ENCODE data around the gene P2RY8. TPM values are rescaled to one million over a fixed set of nuclear protein-coding genes. Genes with fewer than 3 reads are reported as not detected.

P2RY8 gene
- total and polyA plus RNA-seq, 2 of the 4 experiments (the other 2 are of a cell fraction): not detected

DNA sequence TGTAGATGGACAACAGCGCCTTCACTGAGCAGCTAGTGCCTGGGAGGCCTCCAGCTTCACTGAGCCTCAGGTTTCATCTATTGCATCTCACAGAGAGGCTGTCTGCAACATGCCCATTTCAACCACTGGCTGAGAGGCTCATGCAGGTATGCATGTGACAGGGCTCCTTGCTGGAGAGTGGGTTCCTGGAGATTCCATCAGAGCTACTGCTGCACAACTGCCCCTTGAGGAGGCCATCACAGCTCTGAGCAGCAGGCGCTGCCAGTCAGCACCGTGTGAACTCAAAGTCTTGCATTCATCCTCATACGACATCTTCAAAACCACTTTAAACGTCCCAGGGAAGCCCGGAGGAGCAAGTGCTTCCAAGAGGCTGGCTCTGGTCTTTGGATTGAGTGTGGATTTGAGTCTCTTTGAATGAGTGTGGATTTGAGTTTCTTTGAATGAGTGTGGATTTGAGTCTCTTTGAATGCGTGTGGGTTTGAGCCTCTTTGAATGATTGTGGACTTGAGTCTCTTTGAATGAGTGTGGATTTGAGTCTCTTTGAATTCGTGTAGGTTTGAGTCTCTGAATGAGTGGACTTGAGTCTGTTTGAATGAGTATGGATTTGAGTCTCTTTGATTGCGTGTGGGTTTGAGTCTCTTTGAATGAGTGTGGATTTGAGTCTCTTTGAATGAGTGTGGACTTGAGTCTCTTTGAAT, 8.7 kb downstream of the P2RY8 start:
- no peak for DNase-seq
- Histone ChIP-seq H2AK9ac (replicated peaks; ENCODE audit: low read depth, low read length, poor library complexity) (no peak overlapping the region), H2BK20ac (ENCODE audit: low read depth, low read length) (no peak overlapping the region), H3K27me3 (ENCODE audit: control insufficient read depth, insufficient read depth, low read length) (no peaks in the 10 kb centered on the region), H2BK5ac (ENCODE audit: low read depth, low read length, poor library complexity, severe bottlenecking) (no peak overlapping the region), H4K20me1 (ENCODE audit: insufficient read depth, low read length) (no peaks in the 10 kb centered on the region), H4K5ac (ENCODE audit: low read depth, low read length) (no peak overlapping the region), H2BK120ac (ENCODE audit: low read depth, low read length) (no peak overlapping the region), H3K18ac (ENCODE audit: low read depth, low read length) (no peak overlapping the region), H3K9me3 (ENCODE audit: control insufficient read depth, insufficient read depth, low read length) (peaks cover 11% of the 10 kb centered on the region), H3K4me2 (ENCODE audit: low read depth, low read length) (no peak overlapping the region), H2BK15ac (ENCODE audit: low read depth, low read length) (no peak overlapping the region), H3K79me1 (ENCODE audit: low read depth in 1 of 2, low read length in 2 of 2) (no peaks in the 10 kb centered on the region), H4K8ac (ENCODE audit: low read depth in 2 of 2, low read length in 2 of 2) (no peak overlapping the region), H2AK5ac (ENCODE audit: low read depth, low read length) (no peak overlapping the region), H3K9ac (ENCODE audit: low read depth, low read length) (no peak overlapping the region), H3K23ac (ENCODE audit: low read depth, low read length) (no peak overlapping the region), H3K27ac (ENCODE audit: insufficient read depth, low read length) (no peak overlapping the region), H2AFZ (replicated peaks; ENCODE audit: low read length, poor library complexity) (no peak overlapping the region), H3K56ac (ENCODE audit: extremely low read depth, insufficient read depth, low read length) (no peak overlapping the region), H3K4me3 (ENCODE audit: insufficient read depth, low read depth, low read length) (no peak overlapping the region), H3K36me3 (ENCODE audit: control insufficient read depth, insufficient read depth, low read length) (no peaks in the 10 kb centered on the region), H3K4ac (ENCODE audit: low read depth, low read length) (no peak overlapping the region), H3K14ac (replicated peaks; ENCODE audit: low read depth, low read length) (no peak overlapping the region), H3K9me1 (ENCODE audit: insufficient read depth, low read length) (no peaks in the 10 kb centered on the region), H4K91ac (ENCODE audit: insufficient read depth, low read depth, low read length) (no peak overlapping the region), H3K4me1 (ENCODE audit: control insufficient read depth, insufficient read depth, low read length) (no peaks in the 10 kb centered on the region)
- intact Hi-C loops (cut with micrococcal nuclease) (no loop called here), in situ Hi-C loops (cut with MboI; ENCODE audit: low sequenced_read_pairs) (no loop called here), dilution Hi-C loops (cut with HindIII; ENCODE audit: low sequenced_read_pairs, unreplicated experiment) (no loop called here)
- WGBS, 2 experiments (ENCODE audit: extremely low coverage in 2 of 2, insufficient read length in 1 of 2): 44% methylated on average over 4 of the region's 9 CpGs; no CpG with 5 or more reads in 1 of the 2 experiments
- ChIA-PET POLR2A (ENCODE audit: unreplicated experiment) (no interaction called here), CTCF (no interaction called here)
- ATAC-seq (ENCODE audit: low read depth): no peak
- no peak for TF ChIP-seq MAFK (IDR thresholded peaks at IDR 0.05; ENCODE audit: low read depth, low read length)
- TF ChIP-seq CEBPB (IDR thresholded peaks at IDR 0.05; ENCODE audit: low read depth, low read length): no peak
- no peak for TF ChIP-seq BHLHE40 (IDR thresholded peaks at IDR 0.05; ENCODE audit: low read depth, low read length)
- TF ChIP-seq RCOR1 (IDR thresholded peaks at IDR 0.05; ENCODE audit: insufficient replicate concordance, low read length): no peak
- no peak for TF ChIP-seq MXI1 (IDR thresholded peaks at IDR 0.05; ENCODE audit: borderline replicate concordance, low read depth, low read length)
- TF ChIP-seq CHD1 (IDR thresholded peaks at IDR 0.05; ENCODE audit: low read depth, low read length): no peak
- TF ChIP-seq NFE2L2 (IDR thresholded peaks at IDR 0.05; ENCODE audit: low read depth, low read length): no peak
- TF ChIP-seq POLR2A (IDR thresholded peaks at IDR 0.05; ENCODE audit: low read depth, low read length): no peak
- TF ChIP-seq, protein P1, sequence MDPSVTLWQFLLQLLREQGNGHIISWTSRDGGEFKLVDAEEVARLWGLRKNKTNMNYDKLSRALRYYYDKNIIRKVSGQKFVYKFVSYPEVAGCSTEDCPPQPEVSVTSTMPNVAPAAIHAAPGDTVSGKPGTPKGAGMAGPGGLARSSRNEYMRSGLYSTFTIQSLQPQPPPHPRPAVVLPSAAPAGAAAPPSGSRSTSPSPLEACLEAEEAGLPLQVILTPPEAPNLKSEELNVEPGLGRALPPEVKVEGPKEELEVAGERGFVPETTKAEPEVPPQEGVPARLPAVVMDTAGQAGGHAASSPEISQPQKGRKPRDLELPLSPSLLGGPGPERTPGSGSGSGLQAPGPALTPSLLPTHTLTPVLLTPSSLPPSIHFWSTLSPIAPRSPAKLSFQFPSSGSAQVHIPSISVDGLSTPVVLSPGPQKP (IDR thresholded peaks at IDR 0.05; ENCODE audit: borderline replicate concordance, low read depth, low read length): no peak
- TF ChIP-seq RAD21 (IDR thresholded peaks at IDR 0.05; ENCODE audit: low read length): no peak
- TF ChIP-seq MAZ (IDR thresholded peaks at IDR 0.05; ENCODE audit: borderline replicate concordance, low read depth, low read length): no peak
- TF ChIP-seq RFX5 (IDR thresholded peaks at IDR 0.05; ENCODE audit: low read depth, low read length): no peak
- TF ChIP-seq, protein P2, sequence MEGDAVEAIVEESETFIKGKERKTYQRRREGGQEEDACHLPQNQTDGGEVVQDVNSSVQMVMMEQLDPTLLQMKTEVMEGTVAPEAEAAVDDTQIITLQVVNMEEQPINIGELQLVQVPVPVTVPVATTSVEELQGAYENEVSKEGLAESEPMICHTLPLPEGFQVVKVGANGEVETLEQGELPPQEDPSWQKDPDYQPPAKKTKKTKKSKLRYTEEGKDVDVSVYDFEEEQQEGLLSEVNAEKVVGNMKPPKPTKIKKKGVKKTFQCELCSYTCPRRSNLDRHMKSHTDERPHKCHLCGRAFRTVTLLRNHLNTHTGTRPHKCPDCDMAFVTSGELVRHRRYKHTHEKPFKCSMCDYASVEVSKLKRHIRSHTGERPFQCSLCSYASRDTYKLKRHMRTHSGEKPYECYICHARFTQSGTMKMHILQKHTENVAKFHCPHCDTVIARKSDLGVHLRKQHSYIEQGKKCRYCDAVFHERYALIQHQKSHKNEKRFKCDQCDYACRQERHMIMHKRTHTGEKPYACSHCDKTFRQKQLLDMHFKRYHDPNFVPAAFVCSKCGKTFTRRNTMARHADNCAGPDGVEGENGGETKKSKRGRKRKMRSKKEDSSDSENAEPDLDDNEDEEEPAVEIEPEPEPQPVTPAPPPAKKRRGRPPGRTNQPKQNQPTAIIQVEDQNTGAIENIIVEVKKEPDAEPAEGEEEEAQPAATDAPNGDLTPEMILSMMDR (conservative IDR thresholded peaks at IDR 0.05; ENCODE audit: low read depth, low read length): no peak
- TF ChIP-seq, protein P3, sequence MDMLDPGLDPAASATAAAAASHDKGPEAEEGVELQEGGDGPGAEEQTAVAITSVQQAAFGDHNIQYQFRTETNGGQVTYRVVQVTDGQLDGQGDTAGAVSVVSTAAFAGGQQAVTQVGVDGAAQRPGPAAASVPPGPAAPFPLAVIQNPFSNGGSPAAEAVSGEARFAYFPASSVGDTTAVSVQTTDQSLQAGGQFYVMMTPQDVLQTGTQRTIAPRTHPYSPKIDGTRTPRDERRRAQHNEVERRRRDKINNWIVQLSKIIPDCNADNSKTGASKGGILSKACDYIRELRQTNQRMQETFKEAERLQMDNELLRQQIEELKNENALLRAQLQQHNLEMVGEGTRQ (IDR thresholded peaks at IDR 0.05; ENCODE audit: low read depth, low read length): no peak
- no TSS peak for BruUV-seq (replicated peaks)
